NOMO-1 treated with DMSO at 0.1 percent for 48 hours (cell line): Measurements from ENCODE around the gene TMEM41B.

ENCODE experiments used
- DNase-seq: peaks from one replicate; lab custom pipeline; 2025; ENCODE audit not compliant: unreplicated experiment; lab: John Stamatoyannopoulos, UW

TMEM41B gene

GRCh38 chr11:9310485-9311090 is 3.8 kb downstream of the TMEM41B start:
- DNase-seq, result no peak

DNA sequence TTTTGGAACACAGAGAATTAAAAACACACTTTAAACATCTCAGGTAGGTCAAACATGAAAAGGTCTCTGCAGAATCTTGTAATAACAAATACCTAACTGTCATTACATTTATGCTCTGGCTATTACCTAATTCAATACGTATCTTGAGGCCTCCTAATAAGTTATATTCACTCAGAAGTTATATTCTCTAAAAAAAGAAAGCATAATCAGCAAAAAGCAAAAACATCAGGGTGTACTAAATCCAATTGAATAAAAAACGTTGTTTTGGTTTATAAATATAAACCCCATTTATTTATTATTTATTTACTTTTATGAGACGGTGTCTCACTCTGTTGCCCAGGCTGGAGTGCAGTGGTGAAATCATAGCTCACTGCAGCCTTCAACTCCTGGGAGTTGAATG is 10.2 kb downstream of the TMEM41B start:
- DNase-seq, result no peak

GRCh38 chr11:9302448-9302847 is 11.9 kb downstream of the TMEM41B start:
- no peak for DNase-seq

DNA sequence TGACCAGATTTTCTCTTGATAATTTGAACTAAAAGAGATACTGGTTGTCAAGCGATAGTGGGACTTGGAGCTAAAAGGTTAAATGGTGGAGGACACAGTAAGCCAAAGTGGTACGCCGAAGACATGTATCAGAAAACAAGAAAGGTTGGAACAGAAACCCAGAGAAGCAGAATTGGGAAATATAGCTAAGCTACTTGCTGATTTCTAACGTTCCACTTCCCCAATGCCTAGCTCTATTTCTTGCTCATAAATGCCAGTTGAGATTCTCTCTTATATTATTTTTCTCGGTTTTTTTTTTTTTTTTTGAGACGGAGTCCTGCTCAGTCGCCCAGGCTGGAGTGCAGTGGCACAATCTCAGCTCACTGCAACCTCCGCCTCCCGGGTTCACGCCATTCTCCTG is 12.7 kb downstream of the TMEM41B start:
- DNase-seq, result peak; percentile 78

GRCh38 chr11:9293646-9294045 is 20.7 kb downstream of the TMEM41B start:
- no peak for DNase-seq

DNA sequence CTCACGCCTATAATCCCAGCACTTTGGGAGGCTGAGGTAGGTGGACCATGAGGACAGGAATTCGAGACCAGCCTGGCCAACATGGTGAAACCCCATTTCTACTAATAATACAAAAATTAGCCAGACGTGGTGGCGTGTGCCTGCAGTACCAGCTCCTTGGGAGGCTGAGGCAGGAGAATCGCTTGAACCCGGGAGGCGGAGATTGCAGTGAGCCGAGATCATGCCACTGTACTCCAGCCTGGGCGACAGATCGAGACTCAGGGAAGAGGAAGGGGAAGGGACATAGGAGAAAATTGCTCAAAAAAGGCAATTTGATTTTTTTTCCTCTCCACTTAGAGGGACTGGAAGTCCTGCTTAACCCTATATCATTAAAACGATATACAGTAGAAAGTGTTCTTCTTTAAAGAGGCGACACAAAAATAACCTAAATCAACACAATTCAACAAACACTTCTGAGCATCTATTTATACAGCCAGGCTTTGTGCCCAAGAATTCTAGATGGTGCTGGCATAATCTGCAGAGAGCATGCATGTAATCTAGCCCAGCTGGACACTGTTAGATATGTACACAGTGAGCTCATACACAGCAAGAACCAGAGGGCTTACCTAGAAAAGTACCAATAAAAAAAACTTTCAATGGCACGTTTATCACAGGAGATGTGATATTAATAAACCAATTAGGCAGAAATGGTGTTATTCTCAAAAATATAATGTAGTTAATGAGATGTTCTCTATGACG is 28.4 kb downstream of the TMEM41B start:
- no peak for DNase-seq

DNA sequence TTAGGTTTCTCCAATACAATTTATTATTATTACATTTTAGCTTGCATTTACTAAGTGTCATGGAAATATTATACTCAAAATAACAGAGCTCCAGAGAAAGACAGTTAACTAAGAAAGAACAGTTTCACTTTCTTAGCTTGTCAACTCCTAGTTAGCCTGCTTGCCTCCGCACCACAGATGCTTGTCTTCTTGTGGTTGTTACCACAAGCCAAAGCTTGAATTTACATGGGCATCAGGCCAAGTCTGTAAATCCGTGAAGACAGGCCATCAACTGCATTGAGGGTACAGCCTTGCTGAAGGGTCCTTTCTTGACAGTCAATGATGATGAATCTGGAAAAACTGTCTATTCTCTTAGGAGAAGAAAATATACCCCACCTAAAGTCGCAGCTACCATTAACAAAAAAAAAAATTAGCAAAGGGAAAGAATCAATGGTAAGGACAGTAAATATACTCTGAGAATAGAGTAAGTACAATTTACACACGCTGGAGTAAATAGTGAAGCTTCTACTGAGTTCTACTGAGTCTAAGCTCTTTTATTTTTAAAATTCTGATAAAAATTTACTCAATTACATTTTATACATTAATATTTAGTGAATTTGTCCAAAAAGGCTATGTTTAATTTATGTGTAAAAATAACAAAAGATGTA is 33.6 kb downstream of the TMEM41B start:
- DNase-seq, result peak; percentile 45

- DNase-seq, result no peak
Measured at GRCh38 chr11:9277176-9277575, 37.2 kb downstream of the TMEM41B start.

DNA sequence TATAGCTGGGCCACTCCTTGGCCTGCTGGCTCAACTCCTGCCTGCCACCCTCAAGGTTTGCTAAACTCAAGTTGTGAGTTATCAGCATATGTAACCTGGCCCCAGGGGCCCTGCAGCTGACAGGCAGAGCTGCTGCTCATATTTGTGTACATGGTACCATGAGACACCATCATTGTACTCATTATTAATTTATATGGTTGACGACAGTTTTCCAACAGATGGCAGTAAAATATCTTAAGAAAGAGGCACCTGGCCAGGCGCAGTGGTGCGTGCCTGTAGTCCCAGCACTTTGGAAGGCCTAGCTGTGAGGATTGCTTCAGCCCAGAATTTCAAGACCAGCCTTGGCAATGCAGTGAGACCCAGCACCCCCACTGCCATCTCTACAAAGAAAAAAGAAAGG is 37.8 kb downstream of the TMEM41B start:
- no peak for DNase-seq

DNA sequence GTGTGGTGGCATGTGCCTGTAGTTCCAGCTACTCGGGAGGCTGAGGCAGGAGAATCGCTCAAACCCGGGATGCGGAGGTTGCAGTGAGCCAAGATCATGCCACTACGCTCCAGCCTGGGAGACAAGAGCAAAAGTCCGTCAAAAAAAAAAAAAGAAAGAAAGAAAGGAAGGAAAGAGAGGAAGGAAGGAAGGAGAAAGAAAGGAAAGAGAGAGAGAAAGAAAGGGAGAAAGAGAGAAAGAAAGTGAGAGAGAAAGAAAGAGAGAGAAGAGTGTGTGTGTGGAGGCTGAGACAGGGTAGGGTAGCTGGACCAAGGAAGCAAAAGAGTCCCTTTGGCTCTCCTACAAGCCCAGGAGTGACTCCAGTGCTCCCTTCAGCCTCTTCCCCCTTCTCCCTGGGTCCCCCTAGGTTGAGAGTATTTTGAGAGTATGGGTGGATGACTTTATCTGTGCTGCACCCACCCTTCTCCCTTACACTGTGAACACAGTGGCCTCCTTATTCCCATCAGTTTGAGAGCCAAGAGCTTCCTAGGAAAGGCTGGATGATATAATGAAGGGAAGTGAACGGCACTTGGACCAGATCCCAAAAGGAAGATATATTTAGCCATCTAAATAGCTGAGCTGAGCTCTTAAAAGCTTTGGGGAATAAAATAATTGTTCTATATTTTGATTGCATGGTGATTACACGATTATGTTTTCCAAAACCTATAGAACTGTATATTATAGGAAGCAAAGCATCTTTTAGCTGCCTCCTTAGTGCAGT is 39.7 kb downstream of the TMEM41B start:
- DNase-seq, result no peak

GRCh38 chr11:9273376-9274336 is 40.7 kb downstream of the TMEM41B start:
- DNase-seq, result peak; percentile 95

- DNase-seq, result no peak
Measured at GRCh38 chr11:9269492-9270013, 44.8 kb downstream of the TMEM41B start.

DNA sequence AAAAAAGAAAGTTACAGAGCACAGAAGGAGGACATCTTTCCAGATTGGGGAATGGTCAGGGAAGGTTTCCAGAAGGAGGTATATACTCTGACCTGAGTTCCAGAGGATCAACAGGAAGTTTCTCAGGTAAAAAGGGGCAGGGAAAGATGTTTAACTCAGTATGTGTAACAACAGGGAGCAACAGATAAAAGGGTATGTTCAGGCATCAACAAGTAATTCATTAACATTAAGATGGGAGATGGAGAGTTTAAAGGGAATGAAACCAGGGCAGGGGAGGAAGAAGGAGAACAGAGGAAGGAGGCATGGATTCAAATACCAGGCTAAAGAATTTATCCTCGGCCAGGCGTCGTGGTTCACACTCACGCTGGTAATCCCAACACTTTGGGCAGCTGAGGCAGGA is 46.7 kb downstream of the TMEM41B start:
- no peak for DNase-seq

- no peak for DNase-seq
Measured at GRCh38 chr11:9266926-9267325, 47.5 kb downstream of the TMEM41B start.

- no peak for DNase-seq
Measured at GRCh38 chr11:9266132-9266736, 48.2 kb downstream of the TMEM41B start.

GRCh38 chr11:9265211-9266131 is 48.9 kb downstream of the TMEM41B start, which contains the start of gene DENND5A:
Gene DENND5A, minus strand, starts transcription at chr11:9265350. Its CDS starts 281 bp downstream, at chr11:9265069.
- peak; percentile 47 for DNase-seq

DNA sequence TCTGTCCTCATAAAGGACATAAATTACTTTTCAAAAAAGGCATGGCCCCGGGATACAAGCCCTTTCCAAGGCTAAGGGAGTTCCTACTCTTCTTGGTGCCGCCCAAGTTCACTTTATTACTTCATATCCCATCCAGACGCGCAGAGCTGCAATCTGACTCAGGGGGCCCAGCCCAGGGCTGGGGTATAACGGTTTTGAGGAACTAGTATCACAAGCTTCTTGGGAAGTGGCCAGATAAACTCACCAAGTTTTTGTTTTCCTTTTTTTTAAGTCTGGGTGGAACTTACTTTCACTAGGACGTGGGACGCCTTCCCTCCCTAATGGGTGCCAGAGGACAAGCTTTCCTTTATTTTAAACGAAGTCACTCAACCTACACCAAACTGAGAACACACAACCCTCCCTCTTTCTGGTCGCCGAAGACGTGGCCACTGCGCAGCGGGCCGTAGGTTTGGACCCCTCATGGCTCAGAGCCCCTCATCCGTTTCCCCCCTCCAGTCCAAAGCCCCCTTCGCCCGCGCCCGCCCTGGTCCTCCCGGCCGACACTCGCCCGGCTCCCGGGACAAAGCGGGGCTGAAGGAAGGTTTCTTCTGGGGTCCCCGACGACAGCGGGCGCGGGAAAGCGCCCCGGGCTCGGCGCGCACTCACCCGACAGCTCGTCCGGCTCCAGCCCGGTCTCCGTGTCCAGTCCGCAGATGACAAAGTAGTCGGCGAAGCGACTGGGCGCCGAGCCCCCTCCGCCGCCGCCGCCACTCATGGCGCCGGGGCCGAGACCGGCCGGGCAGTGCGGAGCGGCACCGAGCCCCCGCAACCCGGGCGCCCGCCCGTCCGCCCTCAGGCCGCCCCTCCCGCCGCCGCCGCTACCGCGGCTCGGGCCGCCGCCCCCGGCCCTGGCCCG is 49.8 kb downstream of the TMEM41B start:
- peak; percentile 87 for DNase-seq
